DND-41 (cell line): Measurements from ENCODE around the gene ITGA6.
A peak's percentile ranks its signal among the peaks of the same experiment; 100 is the strongest.

Source experiments
- ATAC-seq: fragments of 200-7000 bp; cut with Tn5 transposase; 3 replicates; pipeline ENCODE4 v1.9.1; 2021; ENCODE audit warnings: low read depth; ENCODE audit not compliant: insufficient read depth
- DNase-seq: peaks from one replicate; pipeline ENCODE4 v3.0.0-alpha.2; 2020
- H2AFZ ChIP-seq: 2 replicates; pipeline ENCODE4 v1.6.0; 2012; ENCODE audit warnings: low read depth, low read length
- H3K27ac ChIP-seq: 2 replicates; pipeline ENCODE4 v1.5.1; 2012; ENCODE audit warnings: low read length, inconsistent platforms
- H3K27me3 ChIP-seq: fragments of 200-600 bp; sonication (generic); 2 replicates; pipeline ENCODE4 v1.6.0; 2012; ENCODE audit warnings: low read length, mild to moderate bottlenecking, inconsistent platforms; ENCODE audit not compliant: insufficient read depth, poor library complexity
- H3K36me3 ChIP-seq: 2 replicates; pipeline ENCODE4 v1.5.1; 2012; ENCODE audit warnings: low read length, inconsistent platforms; ENCODE audit not compliant: insufficient read depth
- H3K4me1 ChIP-seq: 2 replicates; pipeline ENCODE4 v1.5.1; 2012; ENCODE audit warnings: mild to moderate bottlenecking, low read length; ENCODE audit not compliant: insufficient read depth
- H3K4me2 ChIP-seq: 2 replicates; pipeline ENCODE4 v1.6.0; 2012; ENCODE audit warnings: mild to moderate bottlenecking, moderate library complexity, low read length, inconsistent platforms; ENCODE audit not compliant: insufficient read depth
- H3K4me3 ChIP-seq, 2 experiments: fragments of 200-600 bp in 1 of 2; shearing (Covaris generic) in 1 of 2; 2 replicates each; pipeline ENCODE4 v1.5.1; 2012 to 2016; ENCODE audit warnings: inconsistent platforms in 2 of 2, low read length in 2 of 2, mild to moderate bottlenecking in 2 of 2, low read depth in 1 of 2, moderate library complexity in 1 of 2
- H3K79me2 ChIP-seq: 2 replicates; pipeline ENCODE4 v1.6.0; 2012; ENCODE audit warnings: low read length, inconsistent platforms; ENCODE audit not compliant: insufficient read depth
- H3K9ac ChIP-seq: 2 replicates; pipeline ENCODE4 v1.6.0; 2012; ENCODE audit warnings: low read depth, mild to moderate bottlenecking, inconsistent platforms, low read length, moderate library complexity
- H3K9me3 ChIP-seq: 2 replicates; pipeline ENCODE4 v1.5.1; 2012; ENCODE audit warnings: low read length, moderate library complexity, mild to moderate bottlenecking, inconsistent platforms; ENCODE audit not compliant: insufficient read depth, severe bottlenecking
- H4K20me1 ChIP-seq: 2 replicates; pipeline ENCODE4 v1.6.0; 2012; ENCODE audit warnings: low read length; ENCODE audit not compliant: insufficient read depth
- EZH2 ChIP-seq: IDR thresholded peaks from 3 replicates; pipeline ENCODE4 v1.6.1; 2012; ENCODE audit warnings: borderline replicate concordance, low read depth, mild to moderate bottlenecking, moderate library complexity, low read length, inconsistent platforms; ENCODE audit not compliant: severe bottlenecking
- TF ChIP-seq, protein P1 (sequence below): IDR thresholded peaks from 2 replicates; pipeline ENCODE4 v1.5.1; 2012; ENCODE audit warnings: borderline replicate concordance, low read length, moderate library complexity, mild to moderate bottlenecking; ENCODE audit not compliant: poor library complexity, severe bottlenecking; ENCODE audit errors: extremely low read depth

The ITGA6 gene

GRCh38 chr2:172478353-172478752, 51.0 kb downstream of the ITGA6 start:
- Histone ChIP-seq H3K4me3 (no peak overlapping the region), H3K4me2 (no peak overlapping the region)

DNA sequence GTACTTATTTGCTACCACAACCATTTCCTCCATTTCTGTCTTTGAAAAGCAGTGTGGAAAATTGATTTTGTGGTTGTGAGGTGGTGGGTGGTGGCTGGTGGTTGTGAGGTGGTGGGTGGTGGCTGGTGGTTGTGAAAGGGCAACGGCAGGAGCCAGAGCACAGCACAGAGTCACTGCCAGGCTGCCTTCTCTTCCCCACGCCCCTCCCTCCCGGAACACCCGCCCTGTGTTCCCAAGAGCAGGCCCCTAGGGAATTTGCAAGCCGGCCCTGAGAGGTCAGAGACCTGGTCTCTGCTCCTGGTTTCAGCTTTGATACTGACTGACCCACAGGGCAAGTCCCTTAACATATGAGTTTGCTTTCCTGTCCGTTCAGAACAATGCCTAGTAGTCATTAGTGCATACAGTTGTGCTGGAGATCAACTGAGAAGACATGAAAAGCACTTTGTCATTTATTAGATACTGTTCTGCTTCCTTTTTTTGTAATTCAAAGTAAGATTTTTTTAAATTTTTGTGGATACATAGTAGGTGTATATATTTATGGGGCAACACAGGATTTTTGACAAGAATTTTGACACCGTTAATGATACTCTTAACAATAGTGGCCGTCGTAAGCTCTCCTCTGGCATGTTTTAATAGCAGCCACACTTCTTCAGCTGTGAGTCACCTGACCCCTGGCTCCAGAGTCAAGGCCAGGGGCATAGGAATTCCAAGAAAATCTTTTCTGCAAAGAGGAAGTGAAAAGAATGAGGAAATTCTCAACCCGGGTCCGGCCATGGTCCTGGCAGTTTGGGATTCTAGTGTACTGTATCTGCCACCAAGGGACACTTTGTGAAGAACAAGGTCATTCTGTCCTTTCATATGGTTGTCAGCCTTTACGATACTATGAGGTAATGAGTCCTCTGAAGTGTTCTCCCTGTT, 53.2 kb downstream of the ITGA6 start:
- Histone ChIP-seq H4K20me1 (no peaks in the 10 kb centered on the region), H3K36me3 (no peaks in the 10 kb centered on the region), H3K27me3 (no peaks in the 10 kb centered on the region), H3K9me3 (no peaks in the 10 kb centered on the region), H3K79me2 (no peaks in the 10 kb centered on the region), H3K4me2 (no peak overlapping the region), H3K27ac (no peak overlapping the region), H2AFZ (no peak overlapping the region), H3K4me1 (no peaks in the 10 kb centered on the region), H3K9ac (no peak overlapping the region), H3K4me3 (no peak overlapping the region)
- no peak for TF ChIP-seq EZH2
- TF ChIP-seq, protein P1, sequence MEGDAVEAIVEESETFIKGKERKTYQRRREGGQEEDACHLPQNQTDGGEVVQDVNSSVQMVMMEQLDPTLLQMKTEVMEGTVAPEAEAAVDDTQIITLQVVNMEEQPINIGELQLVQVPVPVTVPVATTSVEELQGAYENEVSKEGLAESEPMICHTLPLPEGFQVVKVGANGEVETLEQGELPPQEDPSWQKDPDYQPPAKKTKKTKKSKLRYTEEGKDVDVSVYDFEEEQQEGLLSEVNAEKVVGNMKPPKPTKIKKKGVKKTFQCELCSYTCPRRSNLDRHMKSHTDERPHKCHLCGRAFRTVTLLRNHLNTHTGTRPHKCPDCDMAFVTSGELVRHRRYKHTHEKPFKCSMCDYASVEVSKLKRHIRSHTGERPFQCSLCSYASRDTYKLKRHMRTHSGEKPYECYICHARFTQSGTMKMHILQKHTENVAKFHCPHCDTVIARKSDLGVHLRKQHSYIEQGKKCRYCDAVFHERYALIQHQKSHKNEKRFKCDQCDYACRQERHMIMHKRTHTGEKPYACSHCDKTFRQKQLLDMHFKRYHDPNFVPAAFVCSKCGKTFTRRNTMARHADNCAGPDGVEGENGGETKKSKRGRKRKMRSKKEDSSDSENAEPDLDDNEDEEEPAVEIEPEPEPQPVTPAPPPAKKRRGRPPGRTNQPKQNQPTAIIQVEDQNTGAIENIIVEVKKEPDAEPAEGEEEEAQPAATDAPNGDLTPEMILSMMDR = no peak
- ATAC-seq = no peak
- DNase-seq = no peak

More at GRCh38 chr2:172478353-172478752, 51.0 kb downstream of the ITGA6 start:
- Histone ChIP-seq H4K20me1 (no peaks in the 10 kb centered on the region), H3K4me1 (no peaks in the 10 kb centered on the region), H2AFZ (no peak overlapping the region), H3K9ac (no peak overlapping the region), H3K36me3 (no peaks in the 10 kb centered on the region), H3K79me2 (no peaks in the 10 kb centered on the region), H3K27me3 (no peaks in the 10 kb centered on the region), H3K9me3 (no peaks in the 10 kb centered on the region), H3K27ac (no peak overlapping the region)
- no peak for TF ChIP-seq EZH2
- TF ChIP-seq, protein P1 = peak; percentile 7
- ATAC-seq (no peak), DNase-seq (no peak)

GRCh38 chr2:172481507-172482262, 54.3 kb downstream of the ITGA6 start:
- Histone ChIP-seq H3K27ac (no peak overlapping the region), H3K4me3 (no peak overlapping the region), H4K20me1 (no peaks in the 10 kb centered on the region), H3K36me3 (no peaks in the 10 kb centered on the region), H2AFZ (no peak overlapping the region), H3K9me3 (no peaks in the 10 kb centered on the region), H3K9ac (no peak overlapping the region), H3K4me2 (no peak overlapping the region), H3K27me3 (no peaks in the 10 kb centered on the region), H3K79me2 (no peaks in the 10 kb centered on the region), H3K4me1 (no peaks in the 10 kb centered on the region)
- ATAC-seq (no peak), DNase-seq (no peak)
- TF ChIP-seq EZH2 = no peak
- TF ChIP-seq, protein P1 = no peak
